Transverse colon (tissue), 4 donors: ENCODE measurements around the gene IGFL2. TPM values are rescaled to one million over a fixed set of nuclear protein-coding genes. Genes with fewer than 3 reads are reported as not detected.
"Not testable (repeated sequence)": the region's sequence is repeated elsewhere in the genome, so short reads cannot be mapped to it uniquely, and the experiment has no call there.

Experiments
- DNase-seq: peaks from one replicate; pipeline ENCODE4 v3.0.0-alpha.2; 2019
- H3K27ac ChIP-seq, 4 donors: fragments of 200-600 bp; sonication (generic); 2 replicates each; pipeline ENCODE4 v1.5.1; 2016 to 2018; ENCODE audit warnings: inconsistent platforms in 4 of 4
- H3K27me3 ChIP-seq: fragments of 200-600 bp; sonication (generic); 2 replicates; pipeline ENCODE4 v1.5.1; 2017; ENCODE audit warnings: inconsistent platforms
- H3K36me3 ChIP-seq, 4 donors: fragments of 200-600 bp; sonication (generic); 2 replicates each; pipeline ENCODE4 v1.5.1; 2017 to 2019; ENCODE audit warnings: inconsistent platforms in 4 of 4
- H3K4me1 ChIP-seq, 4 donors: fragments of 200-600 bp; sonication (generic); 2 replicates each; pipeline ENCODE4 v1.5.1; 2017 to 2020; ENCODE audit warnings: inconsistent platforms in 4 of 4
- H3K4me3 ChIP-seq, 4 donors: fragments of 200-600 bp; sonication (generic); 1 replicate in 1 of 4; 2 replicates in 3 of 4; pipeline versions ENCODE4 v1.5.1 to v1.6.1; 2017 to 2019; ENCODE audit warnings: inconsistent platforms in 4 of 4
- H3K9me3 ChIP-seq, 2 donors: fragments of 200-600 bp; sonication (generic); 2 replicates each; pipeline ENCODE4 v1.5.1; 2017 to 2019; ENCODE audit warnings: inconsistent platforms in 2 of 2
- CTCF ChIP-seq, 5 experiments: fragments of 200-600 bp in 3 of 5; fragments of 450-650 bp in 2 of 5; sonication (generic) in 3 of 5; IDR thresholded peaks; 1 replicate in 2 of 5; 2 replicates in 3 of 5; pipeline ENCODE4 v1.5.1; 2016 to 2017; ENCODE audit warnings: antibody characterized with exemption in 5 of 5, inconsistent platforms in 3 of 5, mild to moderate bottlenecking in 2 of 5, moderate library complexity in 1 of 5
- EP300 ChIP-seq: sonication (generic); formaldehyde crosslinking; IDR thresholded peaks from one replicate; pipeline ENCODE4 v1.6.1; 2017; ENCODE audit warnings: antibody characterized with exemption, low read depth
- POLR2A ChIP-seq: fragments of 450-650 bp; IDR thresholded peaks from one replicate; pipeline ENCODE4 v1.6.1; 2016; ENCODE audit warnings: antibody characterized with exemption, mild to moderate bottlenecking, moderate library complexity
- POLR2AphosphoS5 ChIP-seq, 3 donors: sonication (generic); formaldehyde crosslinking; IDR thresholded peaks; one replicate each; pipeline ENCODE4 v1.6.1; 2016; ENCODE audit warnings: antibody characterized with exemption in 3 of 3
- WGBS, 2 donors: methylation state at CpG; one replicate each; pipeline ENCODE4 v1.1.5; 2018; ENCODE audit warnings: low coverage in 1 of 2; 5-methylcytosine and 5-hydroxymethylcytosine counted together
- in situ Hi-C, 4 donors: fragments of 200-750 bp; cut with MboI; loops; one replicate each; pipeline versions ENCODE4 v1.15.0 to v1.15.1; 2017; ENCODE audit warnings: low sequenced_read_pairs in 3 of 4, low pct_ligation_motif_present in 1 of 4, low pct_unique_long_range_greater_than_20kb in 1 of 4
- intact Hi-C: fragments of 100-400 bp; cut with DNase I; formaldehyde crosslinking; loops from one replicate; pipeline ENCODE4 v1.15.1; 2023; ENCODE audit warnings: low total_unique reads
- total RNA-seq, 4 donors: library from RNA; depleted of rRNA; stranded (reverse); fragments of >200 nt; gene quantifications; one replicate each; pipeline ENCODE4 v1.1.0, GENCODE V29; 2016

Gene IGFL2
- total RNA-seq, 4 donors from 2014 or later: not detected

GRCh38 chr19:46204008-46204407 lies 56.0 kb downstream of the IGFL2 start:
- Histone ChIP-seq H3K27me3 (no peaks in the 10 kb centered on the region), H3K9me3 (no peaks in the 10 kb centered on the region), H3K4me1 (no peaks in the 10 kb centered on the region), H3K27ac (no peak overlapping the region), H3K36me3 (no peaks in the 10 kb centered on the region), H3K4me3 (no peak overlapping the region)
- in situ Hi-C loops (no loop called here), intact Hi-C loops (no loop called here)
- TF ChIP-seq CTCF (IDR thresholded peaks at IDR 0.05): no peak
- no peak for TF ChIP-seq POLR2AphosphoS5 (IDR thresholded peaks at IDR 0.05)
- TF ChIP-seq EP300: no peak
- no peak for TF ChIP-seq POLR2A
- DNase-seq: no peak
- WGBS, 2 donors: 83% methylated on average over 4 of the region's 5 CpGs; no CpG with 5 or more reads in 1 of the 2 donors

- intact Hi-C loops: no loop called here
Measured at GRCh38 chr19:46205183-46205984, 57.3 kb downstream of the IGFL2 start.

GRCh38 chr19:46206176-46206575 lies 58.1 kb downstream of the IGFL2 start:
- DNase-seq: no peak
- intact Hi-C loops (no loop called here), in situ Hi-C loops (no loop called here)
- Histone ChIP-seq H3K36me3 (no peaks in the 10 kb centered on the region), H3K4me3 (no peak overlapping the region), H3K9me3 (no peaks in the 10 kb centered on the region), H3K27me3 (no peaks in the 10 kb centered on the region), H3K27ac (no peak overlapping the region), H3K4me1 (no peaks in the 10 kb centered on the region)
- TF ChIP-seq EP300 (no peak), POLR2AphosphoS5 (IDR thresholded peaks at IDR 0.05) (no peak), CTCF (IDR thresholded peaks at IDR 0.05) (no peak), POLR2A (no peak)
- WGBS, 2 donors: 65% methylated on average over 5 of the region's 5 CpGs; no CpG with 5 or more reads in 1 of the 2 donors

More at GRCh38 chr19:46205183-46205984, 57.3 kb downstream of the IGFL2 start:
- in situ Hi-C loops: no loop called here
- DNase-seq: no peak
- H3K4me1 ChIP-seq: no peaks in the 10 kb centered on the region
- no peak overlapping the region for H3K4me3 ChIP-seq
- no peaks in the 10 kb centered on the region for H3K9me3 ChIP-seq
- H3K27ac ChIP-seq: no peak overlapping the region
- 67% methylated on average over 6 of the region's 6 CpGs; no CpG with 5 or more reads in 1 of the 2 donors for WGBS, 2 donors
- no peaks in the 10 kb centered on the region for H3K36me3 ChIP-seq
- H3K27me3 ChIP-seq: no peaks in the 10 kb centered on the region
- TF ChIP-seq CTCF (IDR thresholded peaks at IDR 0.05): no peak
- no peak for TF ChIP-seq EP300
- no peak for TF ChIP-seq POLR2AphosphoS5 (IDR thresholded peaks at IDR 0.05)
- TF ChIP-seq POLR2A: no peak

GRCh38 chr19:46206682-46207081 lies 58.6 kb downstream of the IGFL2 start:
- no peak for DNase-seq
- no peak overlapping the region for H3K4me3 ChIP-seq
- 47 to 78% methylated on average over 2 to 3 of the region's 3 CpGs for WGBS, 2 donors

GRCh38 chr19:46207858-46208257 lies 59.8 kb downstream of the IGFL2 start:
- H3K36me3 ChIP-seq, intact Hi-C loops: not testable (repeated sequence)

More at GRCh38 chr19:46206682-46207081, 58.6 kb downstream of the IGFL2 start:
- intact Hi-C loops (no loop called here), in situ Hi-C loops (no loop called here)
- no peaks in the 10 kb centered on the region for H3K27me3 ChIP-seq
- H3K4me1 ChIP-seq: no peaks in the 10 kb centered on the region
- no peak overlapping the region for H3K27ac ChIP-seq
- H3K9me3 ChIP-seq: no peaks in the 10 kb centered on the region
- no peak for TF ChIP-seq POLR2AphosphoS5 (IDR thresholded peaks at IDR 0.05)
- TF ChIP-seq EP300: no peak
- no peak for TF ChIP-seq POLR2A
- TF ChIP-seq CTCF (IDR thresholded peaks at IDR 0.05): no peak
- H3K36me3 ChIP-seq: no peaks in the 10 kb centered on the region

More at GRCh38 chr19:46207858-46208257, 59.8 kb downstream of the IGFL2 start:
- H3K27me3 ChIP-seq, H3K4me1 ChIP-seq, H3K27ac ChIP-seq, in situ Hi-C loops, H3K9me3 ChIP-seq, DNase-seq, H3K4me3 ChIP-seq: not testable (repeated sequence)
- 87% methylated on average over 8 of the region's 8 CpGs; no CpG with 5 or more reads in 1 of the 2 donors for WGBS, 2 donors
